HUES6 (cell line): Measurements from ENCODE around the gene EXOSC6.
"Not testable (repeated sequence)": the region's sequence is repeated elsewhere in the genome, so short reads cannot be mapped to it uniquely, and the experiment has no call there.

Source experiments
- H3K27ac ChIP-seq: 2 replicates; pipeline ENCODE4 v1.7.0; 2013; ENCODE audit warnings: low read depth, mild to moderate bottlenecking, low read length, inconsistent platforms
- H3K27me3 ChIP-seq: 2 replicates; pipeline ENCODE4 v1.6.1; 2013; ENCODE audit warnings: low read length; ENCODE audit not compliant: control insufficient read depth, insufficient read depth
- H3K36me3 ChIP-seq: 2 replicates; pipeline ENCODE4 v1.6.1; 2013; ENCODE audit warnings: low read length; ENCODE audit not compliant: control insufficient read depth, insufficient read depth
- H3K4me1 ChIP-seq: 2 replicates; pipeline ENCODE4 v1.6.1; 2013; ENCODE audit warnings: low read length; ENCODE audit not compliant: control insufficient read depth, insufficient read depth
- H3K4me3 ChIP-seq: 2 replicates; pipeline ENCODE4 v1.5.1; 2013; ENCODE audit warnings: low read depth, low read length
- H3K9ac ChIP-seq: one replicate; pipeline ENCODE4 v1.6.1; 2013; ENCODE audit warnings: mild to moderate bottlenecking, low read length
- H3K9me3 ChIP-seq: 2 replicates; pipeline ENCODE4 v1.6.1; 2013; ENCODE audit warnings: low read depth, low read length; ENCODE audit not compliant: control insufficient read depth, insufficient read depth

The EXOSC6 gene

DNA sequence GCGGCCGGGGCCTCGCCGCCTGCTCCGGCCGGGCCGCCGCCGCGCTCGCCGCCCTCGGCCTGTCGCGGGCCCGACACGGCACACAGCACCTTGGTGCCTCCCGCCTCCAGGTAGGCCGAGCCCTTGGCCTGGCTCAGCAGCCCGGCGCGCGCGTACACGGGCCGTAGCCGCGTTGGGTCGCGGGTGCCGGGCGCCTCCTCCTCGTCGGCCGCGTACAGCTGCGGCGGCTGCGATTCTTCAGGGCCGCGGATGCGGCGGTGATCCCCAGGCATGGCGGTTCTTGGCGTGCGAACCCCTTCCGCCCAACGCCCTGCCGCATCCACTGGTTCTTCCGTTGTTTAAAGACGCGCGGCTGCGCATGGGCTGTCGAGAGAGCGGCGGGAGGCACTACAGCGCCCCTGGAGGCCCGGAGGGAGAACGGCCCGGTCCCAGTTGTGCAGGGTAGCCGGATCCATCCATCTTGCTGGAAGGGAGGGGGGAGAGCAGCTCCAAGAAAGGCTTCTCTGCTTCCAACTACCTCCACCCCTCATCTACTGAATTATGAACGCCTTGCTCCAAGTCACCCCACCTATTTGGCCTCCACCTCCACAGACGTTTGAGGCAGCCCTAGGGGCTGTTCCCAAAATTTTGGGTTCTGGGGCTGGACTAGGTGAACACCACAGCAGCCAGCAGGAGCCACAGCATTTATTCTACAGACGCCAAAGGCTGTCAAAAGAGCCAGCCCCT is at the start of gene EXOSC6:
Gene EXOSC6 (minus strand): TSS at position 312 of the 726 bp plus-strand sequence. CDS start 40 bp downstream, at position 272.
- no peaks in the 10 kb centered on the region for H3K9me3 ChIP-seq
- H3K4me1 ChIP-seq, result no peaks in the 10 kb centered on the region
- H3K27me3 ChIP-seq, result no peaks in the 10 kb centered on the region
- peaks cover 49% of the 10 kb centered on the region for H3K36me3 ChIP-seq
- H3K4me3 ChIP-seq, result peak within 1 kb of the TSS; percentile 89
- peak within 1 kb of the TSS; percentile 99 for H3K9ac ChIP-seq
- peak within 1 kb of the TSS; percentile 89 for H3K27ac ChIP-seq

DNA sequence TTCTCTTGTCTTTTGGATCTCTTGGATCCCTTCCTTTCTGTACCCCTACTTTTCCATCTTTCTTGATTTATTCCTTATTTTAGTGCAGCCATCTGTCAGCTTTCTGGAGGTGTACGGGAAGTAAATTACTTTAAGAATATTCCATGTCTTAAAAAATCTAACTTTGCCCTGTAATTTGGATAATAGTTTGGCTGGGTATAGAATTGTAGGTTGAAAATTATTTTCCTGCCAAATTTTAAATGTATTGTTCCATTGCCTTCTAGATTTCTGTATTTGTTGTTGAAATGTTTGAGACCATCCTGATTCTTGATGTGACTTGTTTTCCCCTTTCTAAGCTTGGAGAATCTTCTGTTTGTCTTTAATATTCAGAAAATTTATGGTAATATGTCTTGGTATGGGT is 49.4 kb upstream of the EXOSC6 start:
- H3K27ac ChIP-seq, result no peak overlapping the region
- H3K27me3 ChIP-seq, result no peaks in the 10 kb centered on the region
- H3K4me3 ChIP-seq, result no peak overlapping the region
- H3K4me1 ChIP-seq, result no peaks in the 10 kb centered on the region
- H3K36me3 ChIP-seq, result peaks cover 6% of the 10 kb centered on the region; the same call in 1 of the 2 replicates
- peaks cover 3% of the 10 kb centered on the region; the same call in 1 of the 2 replicates for H3K9me3 ChIP-seq
- H3K9ac ChIP-seq, result no peak overlapping the region

- peaks cover 3% of the 10 kb centered on the region; the same call in 1 of the 2 replicates for H3K9me3 ChIP-seq
- peak within 1 kb of the TSS; percentile 96 for H3K9ac ChIP-seq
- peak within 1 kb of the TSS; percentile 82 for H3K27ac ChIP-seq
- H3K4me1 ChIP-seq, result no peaks in the 10 kb centered on the region
- H3K27me3 ChIP-seq, result no peaks in the 10 kb centered on the region
- H3K36me3 ChIP-seq, result peaks cover 6% of the 10 kb centered on the region; the same call in 1 of the 2 replicates
- peak within 1 kb of the TSS; percentile 94 for H3K4me3 ChIP-seq
These were observed 47.5 kb upstream of the EXOSC6 start, which contains the start of gene DDX19B for GRCh38 chr16:70298988-70299938. Gene DDX19B (plus strand): TSS chr16:70299186. CDS start chr16:70299298, 112 bp downstream.

DNA sequence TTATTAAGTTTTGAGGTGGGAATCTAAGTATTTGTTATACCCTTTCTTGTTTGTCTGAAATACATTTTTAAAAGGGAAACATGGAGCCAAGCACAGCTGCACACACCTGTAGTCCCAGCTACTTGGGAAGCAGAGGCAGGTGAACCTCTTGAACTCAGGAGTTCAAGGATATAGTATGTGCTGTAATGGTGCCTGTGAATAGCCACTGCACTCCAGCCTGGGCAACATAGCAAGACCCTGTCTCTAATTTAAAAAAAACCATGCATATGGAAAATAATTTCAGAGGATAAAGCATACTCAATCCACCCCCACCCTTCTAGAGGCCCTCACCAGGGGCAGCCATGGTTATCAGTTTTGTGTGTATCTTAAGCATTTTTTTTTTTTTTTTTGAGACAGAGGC is 43.9 kb upstream of the EXOSC6 start:
- Histone ChIP-seq H3K9me3 (no peaks in the 10 kb centered on the region; the same call in 1 of the 2 replicates), H3K27me3 (no peaks in the 10 kb centered on the region), H3K4me1 (no peaks in the 10 kb centered on the region), H3K4me3 (no peak overlapping the region), H3K27ac (no peak overlapping the region), H3K36me3 (no peaks in the 10 kb centered on the region), H3K9ac (no peak overlapping the region)

DNA sequence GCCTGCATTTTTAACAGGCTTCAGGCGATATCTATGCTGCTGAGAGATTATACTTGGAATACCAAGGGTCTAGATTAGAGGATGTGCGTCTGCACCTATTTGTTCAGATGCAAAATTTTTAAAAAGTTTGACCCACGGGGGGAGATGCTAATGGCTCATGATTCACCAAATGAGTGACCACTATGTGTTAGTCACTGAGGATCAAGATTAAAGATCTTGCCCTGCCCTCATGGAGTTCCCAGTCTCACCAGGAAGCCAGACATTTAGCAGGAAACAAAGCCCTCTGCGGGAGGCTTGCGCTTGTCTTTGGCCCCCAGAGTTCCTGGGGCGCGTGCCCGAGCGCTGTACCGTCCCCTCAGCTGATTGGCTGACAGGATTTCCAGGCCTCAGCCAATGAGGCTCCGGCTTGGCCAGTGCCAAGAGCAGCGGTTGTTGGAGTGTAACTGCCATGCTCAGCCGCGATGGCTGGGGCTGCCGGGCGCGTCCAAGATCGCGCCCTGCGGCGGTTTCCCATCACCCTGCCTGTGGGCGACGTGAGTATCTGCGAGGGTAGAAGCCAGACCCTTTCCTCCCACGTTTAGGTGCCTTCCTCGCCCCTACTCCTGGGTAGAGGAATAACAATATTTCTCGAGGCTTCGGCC is 42.8 kb upstream of the EXOSC6 start:
- no peak overlapping the region for H3K4me3 ChIP-seq
- no peak overlapping the region for H3K27ac ChIP-seq
- H3K36me3 ChIP-seq, result no peaks in the 10 kb centered on the region

GRCh38 chr16:70292148-70292547 is 40.4 kb upstream of the EXOSC6 start:
- not testable (repeated sequence) for H3K27ac ChIP-seq, H3K36me3 ChIP-seq, H3K4me1 ChIP-seq, H3K9ac ChIP-seq, H3K4me3 ChIP-seq, H3K9me3 ChIP-seq, H3K27me3 ChIP-seq

More for the DNA sequence above, 42.8 kb upstream of the EXOSC6 start:
- H3K9me3 ChIP-seq, result no peaks in the 10 kb centered on the region
- no peaks in the 10 kb centered on the region for H3K27me3 ChIP-seq
- no peaks in the 10 kb centered on the region; the same call in 1 of the 2 replicates for H3K4me1 ChIP-seq
- H3K9ac ChIP-seq, result no peak overlapping the region

DNA sequence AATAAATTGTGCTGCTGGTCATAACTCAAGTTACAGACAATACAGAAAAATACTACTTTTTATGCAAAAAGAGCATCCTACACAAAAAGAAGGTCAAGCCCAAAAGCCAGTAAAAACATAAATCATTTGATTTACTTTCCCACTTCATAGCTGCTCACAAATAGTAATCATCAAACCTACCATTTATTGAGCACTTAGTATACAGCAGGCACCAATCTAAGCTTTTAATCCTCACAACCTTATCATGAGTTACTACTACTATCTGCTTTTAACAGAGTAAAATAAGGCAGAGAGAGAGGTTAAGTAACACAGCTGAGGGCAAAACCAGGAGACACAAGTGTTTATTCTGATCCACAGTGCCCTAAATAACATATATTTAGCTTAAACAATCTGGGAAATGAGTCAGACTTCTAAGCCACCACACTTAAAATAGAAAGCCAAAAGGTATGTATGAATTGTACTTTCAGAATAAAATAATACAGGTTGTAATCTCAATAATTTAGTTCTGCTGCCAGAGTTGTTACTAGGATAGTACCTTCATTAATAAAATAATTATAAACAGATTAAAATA is 39.3 kb upstream of the EXOSC6 start:
- no peak overlapping the region; the same call in 1 of the 2 replicates for H3K27ac ChIP-seq
- H3K36me3 ChIP-seq, result peaks cover 7% of the 10 kb centered on the region
- no peaks in the 10 kb centered on the region for H3K9me3 ChIP-seq
- no peak overlapping the region for H3K4me3 ChIP-seq
- no peaks in the 10 kb centered on the region for H3K27me3 ChIP-seq
- H3K9ac ChIP-seq, result no peak overlapping the region
- no peaks in the 10 kb centered on the region; the same call in 1 of the 2 replicates for H3K4me1 ChIP-seq

DNA sequence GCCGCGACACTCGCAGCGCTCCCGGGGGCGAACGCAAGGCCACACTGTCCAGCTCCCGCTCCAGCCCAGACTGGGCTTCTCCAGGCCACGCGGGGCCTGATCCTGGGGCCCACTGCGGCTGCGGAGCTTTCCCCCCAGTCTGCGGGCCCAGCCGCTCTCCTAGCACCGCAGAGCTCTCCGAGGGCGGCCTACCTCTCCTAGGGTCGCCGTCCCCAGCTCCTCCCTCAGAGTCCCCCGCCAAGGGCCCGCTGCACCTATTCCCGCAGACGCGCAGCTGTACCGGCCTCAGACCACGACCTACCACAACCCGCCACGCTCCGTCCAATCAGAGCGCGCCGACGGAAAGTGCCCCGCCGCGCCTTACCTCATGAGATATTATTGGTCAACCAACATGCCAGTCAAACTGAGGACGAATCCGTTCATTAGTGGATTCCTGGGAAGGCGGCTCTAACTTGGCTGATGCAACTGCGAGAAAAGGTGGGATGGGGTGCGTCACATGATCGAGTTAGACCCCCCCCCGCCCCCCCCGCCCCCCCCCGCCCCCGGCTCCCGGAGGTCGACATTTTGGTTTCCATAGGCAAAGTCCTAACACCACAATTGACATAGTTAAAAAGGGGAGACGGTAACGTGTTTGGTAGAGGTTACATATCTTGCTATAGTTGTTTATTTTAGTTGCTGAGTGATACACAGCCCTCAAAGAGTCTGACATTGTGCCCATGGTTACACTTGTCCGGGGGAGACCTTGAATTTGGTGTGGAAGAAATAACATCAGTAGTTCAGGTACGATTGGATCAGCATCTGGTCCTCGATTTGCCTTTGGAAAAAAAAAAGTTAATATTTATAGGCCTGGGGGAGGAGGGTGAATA is 37.7 kb upstream of the EXOSC6 start, which contains the start of gene AARS1:
Gene AARS1 (minus strand): TSS at position 278 of the 866 bp plus-strand sequence. CDS start 6,743 bp downstream, outside the sequence.
- Histone ChIP-seq H3K4me1 (no peaks in the 10 kb centered on the region; the same call in 1 of the 2 replicates), H3K27ac (peak within 1 kb of the TSS; percentile 96), H3K27me3 (no peaks in the 10 kb centered on the region), H3K4me3 (peak within 1 kb of the TSS; percentile 100), H3K36me3 (peaks cover 22% of the 10 kb centered on the region), H3K9ac (peak within 1 kb of the TSS; percentile 100), H3K9me3 (no peaks in the 10 kb centered on the region)

DNA sequence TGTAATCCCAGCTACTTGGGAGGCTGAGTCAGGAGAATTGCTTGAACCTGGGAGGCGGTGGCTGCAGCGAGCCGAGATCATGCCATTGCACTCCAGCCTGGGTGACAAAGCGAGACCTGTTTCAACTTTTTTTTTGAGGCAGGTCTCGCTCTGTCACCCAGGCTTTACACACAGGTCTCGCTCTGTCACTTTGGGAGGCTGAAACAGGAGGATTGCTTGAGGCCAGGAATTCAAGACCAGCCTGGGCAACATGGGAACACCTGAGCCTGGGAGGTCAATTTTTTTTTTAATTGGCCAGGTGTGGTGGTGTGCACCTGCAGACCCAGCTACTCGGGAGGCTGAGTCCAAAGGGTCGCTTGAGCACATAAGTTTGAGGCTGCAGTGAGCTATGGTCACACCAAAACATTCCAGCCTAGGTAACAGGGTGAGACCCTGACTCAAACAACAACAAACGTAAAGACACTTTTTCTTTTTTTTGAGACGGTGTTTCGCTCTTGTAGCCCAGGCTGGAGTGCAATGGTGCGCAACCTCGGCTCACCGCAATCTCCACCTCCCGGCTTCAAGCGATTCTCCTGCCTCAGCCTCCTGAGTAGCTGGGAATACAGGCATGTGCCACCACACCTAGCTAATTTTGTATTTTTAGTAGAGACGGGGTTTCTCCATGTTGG is 35.7 kb upstream of the EXOSC6 start:
- Histone ChIP-seq H3K27ac (0 out of 2 replicates have a peak overlapping the region, but pooled peaks have one; percentile 96), H3K4me3 (peak overlapping the region; percentile 100), H3K36me3 (peaks cover 41% of the 10 kb centered on the region), H3K9ac (peak overlapping the region; percentile 58)
- H3K9me3 ChIP-seq, H3K27me3 ChIP-seq, H3K4me1 ChIP-seq: not testable (repeated sequence)
